ENCODE measurements around the gene DYNLT2.
"Not testable (repeated sequence)": the region's sequence is repeated elsewhere in the genome, so short reads cannot be mapped to it uniquely, and the experiment has no call there.

Gene DYNLT2

DNA sequence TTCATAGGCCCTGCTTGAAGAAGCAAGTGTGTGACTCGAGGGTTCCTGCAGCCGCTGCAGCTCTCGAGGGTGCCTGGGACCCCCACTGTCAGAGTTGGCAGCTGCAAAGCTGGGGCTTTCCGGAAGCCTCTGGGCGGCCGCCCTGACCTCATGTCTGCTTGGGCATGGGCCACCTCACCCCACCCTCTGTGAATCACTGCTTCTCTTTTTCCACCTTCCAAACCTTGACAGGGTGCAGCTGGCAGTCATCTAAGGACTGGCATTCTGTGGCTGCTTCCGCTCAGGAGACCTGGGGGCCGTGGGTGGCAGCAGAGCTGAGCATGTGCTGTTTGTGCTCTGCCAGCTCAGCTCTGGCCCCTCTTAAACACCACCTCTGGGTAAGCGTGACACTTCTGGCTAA, 32.0 kb upstream of the DYNLT2 start:
- DNase-seq = no peak

DNA sequence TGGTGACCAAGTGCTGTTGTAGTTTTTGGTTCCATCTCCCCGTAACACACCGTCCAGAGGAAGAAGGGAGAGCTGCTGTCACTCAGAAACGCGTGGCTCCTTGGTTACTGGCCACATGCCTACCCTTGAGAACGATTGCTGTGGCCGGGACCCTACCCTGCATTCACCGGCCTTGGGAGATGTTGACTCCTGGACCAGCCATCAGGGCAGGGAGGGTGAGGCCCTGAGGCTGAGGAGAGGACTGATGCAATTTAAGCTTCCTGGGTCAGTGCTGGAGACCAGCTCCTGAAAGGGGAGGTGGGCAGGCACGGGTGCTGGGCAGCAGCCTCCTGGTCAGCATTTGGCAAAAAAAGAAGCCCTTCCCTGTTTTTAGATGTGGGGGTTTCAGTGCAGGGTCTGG, 31.6 kb upstream of the DYNLT2 start:
- DNase-seq = no peak

GRCh38 chr6:169780571-169781091, 29.3 kb upstream of the DYNLT2 start:
- no peak for DNase-seq

DNA sequence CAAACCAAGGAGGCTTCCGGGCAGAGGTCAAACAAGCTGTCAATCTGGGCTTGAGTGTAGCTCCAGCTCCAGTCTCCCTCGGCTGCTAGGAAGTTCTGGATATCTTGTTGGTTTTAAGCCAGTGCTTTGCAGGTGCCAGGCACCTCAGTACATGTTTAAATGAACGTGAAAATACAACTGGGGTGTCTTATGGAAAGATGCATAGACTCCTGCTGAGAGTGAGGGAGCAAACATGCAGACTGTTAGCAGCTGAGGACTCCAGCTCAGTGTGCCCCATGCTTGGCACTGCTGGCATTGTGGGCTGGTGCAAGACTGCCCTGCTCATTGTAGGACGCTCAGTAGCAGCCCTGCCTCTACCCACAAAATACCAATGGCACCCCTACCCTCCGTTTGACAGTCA, 28.5 kb upstream of the DYNLT2 start:
- DNase-seq = no peak

- DNase-seq = no peak
Observed at GRCh38 chr6:169779092-169779815, 27.9 kb upstream of the DYNLT2 start.

DNA sequence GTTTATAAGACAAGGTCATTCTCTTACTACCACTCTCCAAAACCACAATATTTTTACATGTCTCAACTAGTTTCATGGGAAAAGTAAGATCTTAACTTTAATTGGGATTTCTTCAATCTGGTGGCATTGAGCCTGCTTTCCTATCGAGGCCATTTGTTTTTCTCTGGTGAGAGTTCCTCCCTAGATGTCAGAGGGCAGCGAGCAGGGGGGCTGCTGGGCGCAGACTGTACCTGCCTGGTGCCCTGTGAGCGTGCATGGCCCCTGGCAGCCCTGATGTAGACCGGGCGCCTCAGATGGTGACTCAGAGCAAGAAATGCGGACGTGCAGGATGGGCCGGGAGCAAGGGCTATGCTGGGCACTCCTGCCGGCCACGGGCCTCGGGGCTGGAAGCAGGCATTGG, 27.3 kb upstream of the DYNLT2 start:
- no peak for DNase-seq

- no peak for DNase-seq
Observed at GRCh38 chr6:169777896-169778295, 26.5 kb upstream of the DYNLT2 start.

GRCh38 chr6:169776379-169776778, 25.0 kb upstream of the DYNLT2 start:
- no peak for DNase-seq

- no peak for DNase-seq
Observed at GRCh38 chr6:169775321-169775720, 23.9 kb upstream of the DYNLT2 start.

GRCh38 chr6:169774347-169774746, 23.0 kb upstream of the DYNLT2 start:
- no peak for DNase-seq

DNA sequence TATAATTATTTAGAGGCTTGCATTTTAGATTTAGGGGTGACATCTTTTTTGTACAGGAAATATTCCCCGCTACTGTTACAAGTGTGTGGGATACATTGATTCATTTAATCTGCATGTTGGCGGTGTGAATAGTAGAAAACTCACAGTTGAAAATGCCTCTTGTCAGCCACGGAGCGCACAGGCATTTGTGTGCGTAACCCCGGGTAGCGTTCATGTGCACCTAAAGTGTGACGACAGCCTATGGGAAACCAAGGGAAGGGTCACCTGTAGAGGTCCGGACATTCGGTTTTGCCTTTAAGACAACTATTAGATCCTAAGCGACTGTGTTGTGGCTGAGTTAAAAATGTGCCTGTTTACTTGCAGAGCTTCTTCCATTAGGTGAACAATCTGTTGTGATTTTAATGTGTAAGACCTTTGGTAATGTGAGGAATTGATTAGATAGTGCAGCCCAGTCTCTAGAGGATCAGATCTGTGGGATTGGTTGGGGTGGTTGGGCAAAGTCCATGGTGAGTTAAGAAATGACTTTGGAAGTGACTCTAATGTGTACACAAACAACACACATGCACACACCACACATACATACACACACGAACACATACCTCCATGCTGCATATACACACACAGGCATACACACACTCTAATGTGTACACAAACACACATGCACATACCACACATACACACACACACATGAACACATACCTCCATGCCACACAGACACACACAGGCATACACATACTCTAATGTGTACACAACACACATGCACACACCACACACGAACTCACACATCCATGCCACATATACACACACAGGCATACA, 15.8 kb upstream of the DYNLT2 start:
- no peak for DNase-seq

GRCh38 chr6:169766232-169766631, 14.9 kb upstream of the DYNLT2 start:
- DNase-seq = no peak

DNA sequence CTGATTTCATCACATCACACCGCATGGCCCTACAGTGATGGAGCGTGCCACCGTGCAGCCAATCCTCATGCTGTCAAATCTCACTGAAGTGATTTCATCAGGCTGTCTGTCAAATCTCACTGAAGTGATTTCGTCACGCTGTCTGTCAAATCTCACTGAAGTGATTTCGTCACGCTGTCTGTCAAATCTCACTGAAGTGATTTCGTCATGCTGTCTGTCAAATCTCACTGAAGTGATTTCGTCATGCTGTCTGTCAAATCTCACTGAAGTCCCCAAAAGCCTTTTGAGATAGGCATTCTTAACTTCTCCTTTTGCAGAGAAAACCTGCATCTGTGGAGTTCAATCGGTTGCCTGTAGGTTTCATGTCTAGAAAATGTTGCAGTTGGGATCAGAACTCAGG, 14.4 kb upstream of the DYNLT2 start:
- not testable (repeated sequence) for DNase-seq

DNA sequence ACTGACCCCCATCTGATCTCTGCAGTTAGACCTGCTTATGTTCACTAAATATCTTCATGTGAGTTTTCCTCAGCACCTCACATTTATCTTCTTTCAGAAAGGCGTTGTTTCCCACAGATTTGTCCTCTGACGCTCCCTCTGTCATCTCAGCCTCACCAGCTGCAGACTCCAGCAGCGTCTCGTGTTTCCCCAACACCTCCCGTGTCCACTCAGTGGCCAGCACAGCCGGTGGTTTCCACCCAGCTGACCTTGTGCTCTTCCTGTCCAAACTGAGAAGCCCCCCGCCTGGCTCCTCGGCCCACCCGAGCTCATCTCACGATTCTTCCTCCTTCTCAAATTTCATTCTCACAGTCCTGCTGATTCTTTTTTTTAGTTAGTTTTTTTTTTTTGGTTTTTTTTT, 12.5 kb upstream of the DYNLT2 start:
- DNase-seq = no peak

GRCh38 chr6:169763308-169763707, 11.9 kb upstream of the DYNLT2 start:
- no peak for DNase-seq

DNA sequence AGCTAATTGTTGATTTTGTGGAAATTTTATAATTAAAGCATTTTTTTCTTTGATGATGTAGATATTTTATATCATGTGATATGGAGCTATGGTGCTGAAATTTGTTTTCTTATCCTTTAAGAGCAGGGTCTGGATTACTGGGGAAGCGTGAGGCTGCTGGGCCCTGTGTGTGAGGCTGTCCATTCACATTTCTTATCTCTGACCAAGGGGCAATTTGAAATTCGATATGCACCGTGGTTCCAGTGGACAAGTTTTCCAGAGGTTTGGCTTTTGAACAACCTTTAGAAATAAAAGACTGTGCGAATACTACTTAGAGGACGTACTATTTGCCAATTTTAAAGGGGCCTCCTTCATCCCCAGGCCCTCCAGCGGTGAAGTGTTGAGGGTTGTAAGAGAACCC, 3.8 kb upstream of the DYNLT2 start:
- no peak for DNase-seq

DNA sequence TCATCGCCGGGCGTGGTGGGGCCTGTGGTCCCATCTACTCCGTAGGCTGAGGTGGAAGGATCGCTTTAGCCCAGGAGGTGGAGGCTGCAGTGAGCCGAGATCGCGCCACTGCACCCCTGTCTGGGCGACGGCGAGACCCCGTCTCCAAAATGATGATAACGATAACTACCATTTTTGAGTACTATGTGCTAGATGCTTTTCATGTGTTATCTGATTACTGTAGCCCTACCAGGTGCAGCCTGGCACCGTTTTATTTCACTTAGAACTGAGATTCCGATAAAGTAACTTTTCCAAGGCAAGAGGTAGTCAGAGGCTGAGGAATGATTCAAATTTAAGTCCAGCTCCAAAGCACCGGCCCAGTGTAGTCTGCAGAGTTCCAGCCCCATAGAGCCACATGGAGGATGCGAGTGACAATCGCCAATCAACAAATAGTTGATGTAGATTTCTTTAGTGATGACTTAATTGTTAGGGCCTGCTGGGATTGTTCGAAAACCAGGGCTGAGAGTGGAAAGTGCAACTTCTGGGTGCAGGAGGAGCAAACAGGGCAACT, 777 bp upstream of the DYNLT2 start:
- DNase-seq = no peak

- no peak for DNase-seq
Observed at GRCh38 chr6:169746556-169746955, 4.8 kb downstream of the DYNLT2 start.

- no peak for DNase-seq
Observed at GRCh38 chr6:169745405-169745804, 6.0 kb downstream of the DYNLT2 start.

DNA sequence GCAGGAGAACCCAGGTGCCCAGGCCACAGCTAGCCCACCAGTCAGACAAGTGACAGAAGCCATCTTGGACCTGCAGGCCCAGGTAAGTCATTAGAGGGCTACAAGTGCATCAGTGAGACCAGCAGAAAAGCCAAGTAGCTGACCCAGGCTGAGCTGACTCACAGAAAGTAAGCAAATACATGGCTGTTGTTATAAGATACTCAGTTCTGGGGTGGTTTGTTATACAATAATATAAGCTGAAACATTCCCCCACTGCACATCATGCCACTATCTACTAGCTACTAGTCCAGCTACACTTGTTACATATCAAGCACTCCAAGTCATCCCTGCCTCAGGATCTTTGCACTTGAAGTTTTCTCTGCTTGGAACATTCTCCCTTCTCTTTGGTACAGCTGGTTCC, 10.0 kb downstream of the DYNLT2 start:
- no peak for DNase-seq

DNA sequence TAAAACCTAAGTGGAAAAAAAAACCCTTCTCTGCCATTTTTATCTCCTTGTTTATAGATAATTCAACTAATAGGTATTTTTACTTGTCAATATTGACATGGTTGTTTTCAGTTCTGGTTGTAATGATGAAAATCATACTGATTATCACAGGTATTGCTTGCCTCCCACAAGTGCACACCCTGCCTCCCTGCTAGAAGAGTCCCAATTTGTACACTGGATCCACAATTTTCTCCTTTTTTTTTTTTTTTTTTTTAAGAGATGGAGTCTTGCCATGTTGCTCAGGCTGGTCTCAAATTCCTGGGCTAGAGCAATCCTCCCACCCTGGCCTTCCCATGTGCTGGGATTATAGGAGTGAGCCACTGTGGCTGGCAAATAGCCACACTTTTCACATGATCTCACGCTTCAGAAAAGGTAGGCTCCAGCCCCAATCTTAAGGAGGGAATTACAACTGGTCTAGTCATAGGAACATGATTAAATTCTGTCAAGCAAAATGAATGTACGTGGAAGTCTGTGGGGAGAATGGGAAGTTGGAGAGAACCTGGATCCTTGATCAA, 12.3 kb downstream of the DYNLT2 start:
- no peak for DNase-seq

DNA sequence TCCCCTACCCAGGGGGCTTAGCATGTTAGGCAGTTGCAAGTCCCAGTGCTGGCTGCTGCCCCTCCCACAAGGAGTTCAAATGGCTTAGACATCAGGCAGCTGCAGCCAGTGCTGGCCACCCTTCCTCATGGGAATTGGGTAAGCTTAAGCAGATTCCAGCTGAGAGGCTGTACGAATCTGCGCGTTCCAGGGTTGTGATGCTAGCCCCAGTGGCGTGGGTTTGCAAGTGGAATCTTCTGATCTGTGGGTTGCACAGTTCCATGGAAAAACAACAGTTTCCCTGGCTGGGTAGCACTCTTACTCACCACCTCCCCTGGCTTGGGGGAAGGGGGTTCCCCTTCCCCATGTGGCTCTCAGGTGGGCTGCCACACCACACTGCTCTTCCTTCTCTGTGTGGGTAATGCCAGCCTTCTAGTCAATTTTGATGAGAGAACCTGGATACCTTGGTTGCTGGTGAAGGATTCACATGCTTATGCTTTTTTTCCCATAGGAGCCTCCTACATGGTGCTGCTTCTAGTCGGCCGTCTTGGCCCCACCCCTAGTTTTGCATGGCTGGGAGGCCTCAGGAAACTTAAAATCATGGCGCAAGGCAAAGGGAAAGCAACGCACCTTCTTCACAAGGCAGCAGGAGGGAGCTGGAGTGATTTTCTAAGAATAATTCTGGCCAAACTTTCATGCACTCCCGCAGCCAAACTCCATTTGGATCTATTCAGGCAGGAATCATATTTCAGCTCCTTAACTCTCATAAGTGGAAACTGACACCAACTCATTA, 13.0 kb downstream of the DYNLT2 start:
- DNase-seq = no peak

- DNase-seq = no peak
Observed at GRCh38 chr6:169729961-169730360, 21.4 kb downstream of the DYNLT2 start.

Data from activated CD4-positive, alpha-beta T cell treated with anti-CD3 and anti-CD28 coated beads, Interleukin-2, amount 50 U/mL, for 1 hour (primary cell).